Stimulated activated CD4-positive, alpha-beta T cell treated with anti-CD3 and anti-CD28 coated beads, TNF-alpha, amount 100 ng/mL, for 4 hours (primary cell): Measurements from ENCODE around the gene KCNC4.

ENCODE experiments used
- DNase-seq, 3 experiments: peaks; one replicate each; pipeline ENCODE4 v3.0.0-alpha.2; 2020; ENCODE audit warnings: low read depth in 3 of 3

Gene KCNC4

GRCh38 chr1:110209715-110210603, at the start of gene KCNC4:
Gene KCNC4, plus strand, starts transcription at chr1:110210314. Its CDS starts 1,186 bp downstream, at chr1:110211500.
- DNase-seq, result peak; percentile 79 to 88 (median 86)

- DNase-seq, result no peak
These were observed 49.5 kb upstream of the KCNC4 start for GRCh38 chr1:110160538-110161100.

- DNase-seq, result no peak
These were observed 48.9 kb upstream of the KCNC4 start for GRCh38 chr1:110161165-110161564.

- DNase-seq, result no peak
These were observed 48.3 kb upstream of the KCNC4 start for GRCh38 chr1:110161849-110162248.

- no peak for DNase-seq
These were observed 46.5 kb upstream of the KCNC4 start for GRCh38 chr1:110163591-110163990.

GRCh38 chr1:110164725-110165350, 45.3 kb upstream of the KCNC4 start:
- DNase-seq, result no peak

GRCh38 chr1:110165761-110166231, 44.3 kb upstream of the KCNC4 start:
- no peak for DNase-seq

- DNase-seq, result no peak
These were observed 43.3 kb upstream of the KCNC4 start for GRCh38 chr1:110166861-110167260.

- DNase-seq, result no peak
These were observed 39.1 kb upstream of the KCNC4 start for GRCh38 chr1:110170766-110171733.

- DNase-seq, result no peak
These were observed 38.1 kb upstream of the KCNC4 start for GRCh38 chr1:110172001-110172400.

- DNase-seq, result no peak
These were observed 36.5 kb upstream of the KCNC4 start for GRCh38 chr1:110173466-110174105.

- DNase-seq, result no peak
These were observed 35.2 kb upstream of the KCNC4 start for GRCh38 chr1:110174961-110175360.

- DNase-seq, result no peak
These were observed 33.7 kb upstream of the KCNC4 start for GRCh38 chr1:110176299-110176956.

- DNase-seq, result no peak
These were observed 32.3 kb upstream of the KCNC4 start for GRCh38 chr1:110177775-110178174.

- no peak for DNase-seq
These were observed 26.4 kb upstream of the KCNC4 start for GRCh38 chr1:110183642-110184167.

- no peak for DNase-seq
These were observed 25.7 kb upstream of the KCNC4 start for GRCh38 chr1:110184446-110184845.

GRCh38 chr1:110185181-110185580, 24.9 kb upstream of the KCNC4 start:
- DNase-seq, result no peak

- DNase-seq, result no peak
These were observed 23.6 kb upstream of the KCNC4 start for GRCh38 chr1:110186558-110186957.

- DNase-seq, result no peak
These were observed 22.8 kb upstream of the KCNC4 start for GRCh38 chr1:110187139-110187890.
